ENCODE results near the gene SND1.
A peak's percentile ranks its signal among the peaks of the same experiment; 100 is the strongest.

DNA sequence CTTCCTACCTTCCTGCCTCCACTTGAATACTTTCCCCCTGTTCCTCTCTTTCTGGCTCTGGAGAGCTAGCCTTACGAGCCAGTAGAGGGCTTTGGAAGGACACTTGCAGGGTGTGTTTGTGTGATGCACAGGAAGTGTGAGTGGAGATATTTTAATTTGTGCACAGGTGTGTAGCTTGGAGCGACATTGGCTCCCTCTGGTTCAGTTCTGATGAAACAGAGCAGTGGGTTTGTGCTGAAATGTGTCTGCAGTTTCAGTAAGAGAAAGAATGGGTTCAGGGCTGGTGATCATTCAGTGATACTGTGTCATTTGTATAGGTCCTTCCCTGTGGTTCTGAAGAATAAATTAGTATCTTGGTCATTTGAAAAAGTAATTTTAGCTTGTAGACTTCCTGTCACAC, 86.9 kb downstream of the SND1 start:
- no peak for TF ChIP-seq EZH2 (IDR thresholded peaks at IDR 0.05; ENCODE audit: borderline replicate concordance, low read length)
- TF ChIP-seq, protein P1, sequence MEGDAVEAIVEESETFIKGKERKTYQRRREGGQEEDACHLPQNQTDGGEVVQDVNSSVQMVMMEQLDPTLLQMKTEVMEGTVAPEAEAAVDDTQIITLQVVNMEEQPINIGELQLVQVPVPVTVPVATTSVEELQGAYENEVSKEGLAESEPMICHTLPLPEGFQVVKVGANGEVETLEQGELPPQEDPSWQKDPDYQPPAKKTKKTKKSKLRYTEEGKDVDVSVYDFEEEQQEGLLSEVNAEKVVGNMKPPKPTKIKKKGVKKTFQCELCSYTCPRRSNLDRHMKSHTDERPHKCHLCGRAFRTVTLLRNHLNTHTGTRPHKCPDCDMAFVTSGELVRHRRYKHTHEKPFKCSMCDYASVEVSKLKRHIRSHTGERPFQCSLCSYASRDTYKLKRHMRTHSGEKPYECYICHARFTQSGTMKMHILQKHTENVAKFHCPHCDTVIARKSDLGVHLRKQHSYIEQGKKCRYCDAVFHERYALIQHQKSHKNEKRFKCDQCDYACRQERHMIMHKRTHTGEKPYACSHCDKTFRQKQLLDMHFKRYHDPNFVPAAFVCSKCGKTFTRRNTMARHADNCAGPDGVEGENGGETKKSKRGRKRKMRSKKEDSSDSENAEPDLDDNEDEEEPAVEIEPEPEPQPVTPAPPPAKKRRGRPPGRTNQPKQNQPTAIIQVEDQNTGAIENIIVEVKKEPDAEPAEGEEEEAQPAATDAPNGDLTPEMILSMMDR (IDR thresholded peaks at IDR 0.05; ENCODE audit: low read length), result peak; percentile 15; the same call in 1 of the 2 replicates

Data from OCI-LY1 (cell line).